ENCODE data around the gene GRID1. TPM values are rescaled to one million over a fixed set of nuclear protein-coding genes. Genes with fewer than 3 reads are reported as not detected.

The GRID1 gene
- total RNA-seq, 4 donors from 2014 or later: 0.03 to 2.7 (median 0.49) TPM

GRCh38 chr10:86048973-86049372 lies 317.6 kb downstream of the GRID1 start:
- no peak overlapping the region for H3K4me3 ChIP-seq
- no peaks in the 10 kb centered on the region for H3K27me3 ChIP-seq
- peaks cover 0 to 4% (median 0%) of the 10 kb centered on the region in 3 donors for H3K9me3 ChIP-seq
- intact Hi-C loops (cut with DNase I): no loop called here
- TF ChIP-seq CTCF (IDR thresholded peaks at IDR 0.05) (no peak), POLR2A (IDR thresholded peaks at IDR 0.05) (no peak)
- no peak for DNase-seq
- WGBS, 2 donors: 69 to 89% methylated on average over 2 of the region's 2 CpGs
- H3K4me1 ChIP-seq: peaks cover 0 to 6% (median 0%) of the 10 kb centered on the region in 3 donors
- no peak overlapping the region for H3K27ac ChIP-seq
- H3K36me3 ChIP-seq: no peaks in the 10 kb centered on the region

- H3K36me3 ChIP-seq: no peaks in the 10 kb centered on the region
- no peak for TF ChIP-seq POLR2A (IDR thresholded peaks at IDR 0.05)
- no peak for TF ChIP-seq CTCF (IDR thresholded peaks at IDR 0.05)
- no peak overlapping the region for H3K4me3 ChIP-seq
- no peaks in the 10 kb centered on the region for H3K27me3 ChIP-seq
- peaks cover 0 to 4% (median 0%) of the 10 kb centered on the region in 3 donors for H3K9me3 ChIP-seq
- intact Hi-C loops (cut with DNase I): no loop called here
- H3K4me1 ChIP-seq: peaks cover 0 to 10% (median 0%) of the 10 kb centered on the region in 3 donors
- no peak overlapping the region for H3K27ac ChIP-seq
- no peak for DNase-seq
Measured at GRCh38 chr10:86048571-86048970, 318.0 kb downstream of the GRID1 start.

- Histone ChIP-seq H3K4me3 (no peak overlapping the region), H3K9me3 (peaks cover 0 to 4% (median 0%) of the 10 kb centered on the region in 3 donors), H3K4me1 (peaks cover 0 to 14% (median 0%) of the 10 kb centered on the region in 3 donors), H3K27ac (no peak overlapping the region), H3K27me3 (no peaks in the 10 kb centered on the region), H3K36me3 (no peaks in the 10 kb centered on the region)
- 64 to 72% methylated on average over 6 to 7 of the region's 7 CpGs for WGBS, 2 donors
- intact Hi-C loops (cut with DNase I): no loop called here
- TF ChIP-seq POLR2A (IDR thresholded peaks at IDR 0.05) (no peak), CTCF (IDR thresholded peaks at IDR 0.05) (no peak)
- no peak for DNase-seq
Measured at GRCh38 chr10:86047588-86047987, 319.0 kb downstream of the GRID1 start.

GRCh38 chr10:86046845-86047460 lies 319.6 kb downstream of the GRID1 start:
- WGBS, 2 donors: 39 to 51% methylated on average over 2 of the region's 2 CpGs
- no peak for DNase-seq
- intact Hi-C loops (cut with DNase I): no loop called here

More at GRCh38 chr10:86046845-86047460, 319.6 kb downstream of the GRID1 start:
- Histone ChIP-seq H3K27ac (no peak overlapping the region), H3K27me3 (no peaks in the 10 kb centered on the region), H3K4me1 (peaks cover 0 to 14% (median 0%) of the 10 kb centered on the region in 3 donors), H3K36me3 (no peaks in the 10 kb centered on the region), H3K4me3 (no peak overlapping the region), H3K9me3 (peaks cover 0 to 4% (median 0%) of the 10 kb centered on the region in 3 donors)
- TF ChIP-seq POLR2A (IDR thresholded peaks at IDR 0.05) (no peak), CTCF (IDR thresholded peaks at IDR 0.05) (no peak)

All from esophagus squamous epithelium (tissue), 5 donors.